ENCODE results near the gene HYCC2. TPM values are rescaled to one million over a fixed set of nuclear protein-coding genes. Genes with fewer than 3 reads are reported as not detected.
"Not testable (repeated sequence)": the region's sequence is repeated elsewhere in the genome, so short reads cannot be mapped to it uniquely, and the experiment has no call there.

HYCC2 gene
- total RNA-seq, 1 donor: 11.7 TPM

- no peak for DNase-seq (ENCODE audit: low read depth)
- TF ChIP-seq CTCF (IDR thresholded peaks at IDR 0.05; ENCODE audit: insufficient read depth, low read length): no peak
- peak overlapping the region; percentile 95 for H3K4me3 ChIP-seq (ENCODE audit: low read depth, low read length)
Observed at GRCh38 chr2:201072201-201072530, 695 bp upstream of the HYCC2 start.

GRCh38 chr2:201070948-201071478 lies 458 bp downstream of the HYCC2 start:
- DNase-seq (ENCODE audit: low read depth): peak; percentile 16
- H3K4me3 ChIP-seq (ENCODE audit: low read depth, low read length): peak overlapping the region; percentile 95
- no peak for TF ChIP-seq CTCF (IDR thresholded peaks at IDR 0.05; ENCODE audit: insufficient read depth, low read length)

- TF ChIP-seq CTCF (IDR thresholded peaks at IDR 0.05; ENCODE audit: insufficient read depth, low read length): no peak
- no peak overlapping the region for H3K4me3 ChIP-seq (ENCODE audit: low read depth, low read length)
- DNase-seq (ENCODE audit: low read depth): no peak
Observed at GRCh38 chr2:201064797-201065329, 6.6 kb downstream of the HYCC2 start.

- DNase-seq (ENCODE audit: low read depth): not testable (repeated sequence)
Observed at GRCh38 chr2:201063516-201063915, 8.0 kb downstream of the HYCC2 start.

GRCh38 chr2:201059961-201060755 lies 11.3 kb downstream of the HYCC2 start:
- TF ChIP-seq CTCF (IDR thresholded peaks at IDR 0.05; ENCODE audit: insufficient read depth, low read length): no peak
- no peak overlapping the region for H3K4me3 ChIP-seq (ENCODE audit: low read depth, low read length)

More at GRCh38 chr2:201063516-201063915, 8.0 kb downstream of the HYCC2 start:
- H3K4me3 ChIP-seq (ENCODE audit: low read depth, low read length): not testable (repeated sequence)

GRCh38 chr2:201058914-201059313 lies 12.6 kb downstream of the HYCC2 start:
- no peak for TF ChIP-seq CTCF (IDR thresholded peaks at IDR 0.05; ENCODE audit: insufficient read depth, low read length)
- DNase-seq (ENCODE audit: low read depth): no peak
- no peak overlapping the region for H3K4me3 ChIP-seq (ENCODE audit: low read depth, low read length)

More at GRCh38 chr2:201059961-201060755, 11.3 kb downstream of the HYCC2 start:
- no peak for DNase-seq (ENCODE audit: low read depth)

GRCh38 chr2:201057715-201058248 lies 13.7 kb downstream of the HYCC2 start:
- no peak for DNase-seq (ENCODE audit: low read depth)
- H3K4me3 ChIP-seq (ENCODE audit: low read depth, low read length): no peak overlapping the region
- no peak for TF ChIP-seq CTCF (IDR thresholded peaks at IDR 0.05; ENCODE audit: insufficient read depth, low read length)

Data from fibroblast of the aortic adventitia (primary cell).